Measurements from ENCODE around the gene KCNIP1.

GRCh38 chr5:170563824-170564567, 60.2 kb downstream of the KCNIP1 start:
- TF ChIP-seq CTCF (IDR thresholded peaks at IDR 0.05) (no peak), POLR2A (IDR thresholded peaks at IDR 0.05) (no peak)
